Adrenal gland (tissue), 12 donors: ENCODE measurements around the gene GPR176. TPM values are rescaled to one million over a fixed set of nuclear protein-coding genes. Genes with fewer than 3 reads are reported as not detected.
A peak's percentile ranks its signal among the peaks of the same experiment; 100 is the strongest.

ENCODE experiments used
- DNase-seq, 7 donors: peaks; one replicate each; pipeline ENCODE4 v3.0.0-alpha.2; 2019 to 2020
- H3K27ac ChIP-seq, 5 donors: fragments of 200-600 bp; sonication (generic) in 4 of 5; 1 replicate in 3 of 5; 2 replicates in 2 of 5; pipeline versions ENCODE4 v1.5.1 to v1.8.0; 2016 to 2020; ENCODE audit warnings: mild to moderate bottlenecking in 1 of 5
- H3K27me3 ChIP-seq: fragments of 200-600 bp; 2 replicates; pipeline ENCODE4 v1.8.0; 2021
- H3K36me3 ChIP-seq, 2 donors: fragments of 200-600 bp; replicated peaks in 1 of 2; 1 replicate in 1 of 2; 2 replicates in 1 of 2; pipeline versions ENCODE4 v1.5.1 to v1.8.0; 2018 to 2022
- H3K4me1 ChIP-seq, 2 donors: fragments of 200-600 bp; replicated peaks in 1 of 2; 1 replicate in 1 of 2; 2 replicates in 1 of 2; pipeline versions ENCODE4 v1.5.1 to v1.8.0; 2018 to 2021
- H3K4me3 ChIP-seq, 4 donors: fragments of 200-600 bp; sonication (generic) in 3 of 4; one replicate each; pipeline ENCODE4 v1.5.1; 2016 to 2018
- H3K9me3 ChIP-seq, 3 donors: fragments of 200-600 bp; sonication (generic) in 1 of 3; replicated peaks in 1 of 3; 1 replicate in 2 of 3; 2 replicates in 1 of 3; pipeline versions ENCODE4 v1.5.1 to v1.8.0; 2016 to 2021
- POLR2A ChIP-seq, 2 donors: fragments of 450-650 bp; IDR thresholded peaks; one replicate each; pipeline ENCODE4 v1.6.1; 2017; ENCODE audit warnings: antibody characterized with exemption in 2 of 2, mild to moderate bottlenecking in 2 of 2, moderate library complexity in 1 of 2
- WGBS, 4 donors: extraction: QIAGEN DNeasy Blood & Tissue Kit in 2 of 4; methylation state at CpG; one replicate each; pipeline versions ENCODE4 v1.1.5 to v1.1.7; 2013 to 2017; 5-methylcytosine and 5-hydroxymethylcytosine counted together
- intact Hi-C, 2 donors: fragments of 100-400 bp; cut with DNase I; formaldehyde crosslinking; loops; one replicate each; pipeline versions ENCODE4 v1.14.1 to v1.15.0; 2022 to 2023
- polyA plus RNA-seq, 3 donors: library from polyadenylated mRNA; stranded (reverse); fragments of 200-250 nt in 2 of 3; fragments of 350-450 nt in 1 of 3; fragmentation: Illumina TruSeq in 1 of 3; extraction: RNeasy Lipid Tissue Mini Kit (QIAGEN cat#74804) in 1 of 3; gene quantifications; one replicate each; pipeline ENCODE4 v1.2.3, GENCODE V29; 2013 to 2014
- total RNA-seq, 9 donors: library from RNA; depleted of rRNA in 4 of 9; stranded (reverse); fragments of >200 nt in 4 of 9; fragments of 120-200 nt in 1 of 9; fragmentation: NEBNext Ultra II Directional in 1 of 9; extraction: Animal tissue kit (Norgen Biotek cat#: 25700) in 1 of 9; gene quantifications; one replicate each; pipeline versions ENCODE4 v1.1.0 to v1.2.4, GENCODE V29; 2013 to 2023
- TF ChIP-seq, protein P1 (sequence below), 6 experiments: fragments of 450-650 bp in 4 of 6; fragments of 200-600 bp in 2 of 6; sonication (generic) in 1 of 6; IDR thresholded peaks; 1 replicate in 5 of 6; 2 replicates in 1 of 6; pipeline versions ENCODE4 v1.5.1 to v1.8.0; 2016 to 2021; ENCODE audit warnings: antibody characterized with exemption in 6 of 6, mild to moderate bottlenecking in 2 of 6, moderate library complexity in 1 of 6
- donor health status: healthy with polysubstance abuse.
- donor health status: Bipolar disorder and iron deficiency.
- donor health status: DM: yes; HTN: yes; CAD: no.
- donor health status: DM: no; HTN: no; CAD: no.
- donor health status: DM: no; HTN: no; CAD: no.
- donor health status: DM: yes; HTN: yes; CAD: no.

Gene GPR176
- total and polyA plus RNA-seq, 12 donors = 1.4 to 12.7 (median 5.6) TPM

- Histone ChIP-seq H3K27ac (peak overlapping the region in 2 of 5 donors; percentile 72 to 85), H3K4me3 (peak overlapping the region in 3 of 4 donors; percentile 58 to 91 (median 79)), H3K27me3 (no peaks in the 10 kb centered on the region), H3K9me3 (no peaks in the 10 kb centered on the region), H3K36me3 (no peaks in the 10 kb centered on the region), H3K4me1 (peaks cover 0 to 21% of the 10 kb centered on the region in 2 donors)
- no peak for TF ChIP-seq POLR2A (IDR thresholded peaks at IDR 0.05)
- TF ChIP-seq, protein P1, sequence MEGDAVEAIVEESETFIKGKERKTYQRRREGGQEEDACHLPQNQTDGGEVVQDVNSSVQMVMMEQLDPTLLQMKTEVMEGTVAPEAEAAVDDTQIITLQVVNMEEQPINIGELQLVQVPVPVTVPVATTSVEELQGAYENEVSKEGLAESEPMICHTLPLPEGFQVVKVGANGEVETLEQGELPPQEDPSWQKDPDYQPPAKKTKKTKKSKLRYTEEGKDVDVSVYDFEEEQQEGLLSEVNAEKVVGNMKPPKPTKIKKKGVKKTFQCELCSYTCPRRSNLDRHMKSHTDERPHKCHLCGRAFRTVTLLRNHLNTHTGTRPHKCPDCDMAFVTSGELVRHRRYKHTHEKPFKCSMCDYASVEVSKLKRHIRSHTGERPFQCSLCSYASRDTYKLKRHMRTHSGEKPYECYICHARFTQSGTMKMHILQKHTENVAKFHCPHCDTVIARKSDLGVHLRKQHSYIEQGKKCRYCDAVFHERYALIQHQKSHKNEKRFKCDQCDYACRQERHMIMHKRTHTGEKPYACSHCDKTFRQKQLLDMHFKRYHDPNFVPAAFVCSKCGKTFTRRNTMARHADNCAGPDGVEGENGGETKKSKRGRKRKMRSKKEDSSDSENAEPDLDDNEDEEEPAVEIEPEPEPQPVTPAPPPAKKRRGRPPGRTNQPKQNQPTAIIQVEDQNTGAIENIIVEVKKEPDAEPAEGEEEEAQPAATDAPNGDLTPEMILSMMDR (IDR thresholded peaks at IDR 0.05) = no peak
- WGBS, 4 donors = 1 to 2% (median 1%) methylated on average over 10 of the region's 10 CpGs
- intact Hi-C loops = loop anchor here in 1 of 2 donors (10.0 kb wide), 1 partner anchor 101 kb away; no protein-coding TSS in a partner anchor
- no peak for DNase-seq
Measured at GRCh38 chr15:39783244-39783820, 136.7 kb downstream of the GPR176 start.

GRCh38 chr15:39782441-39783138 is 137.5 kb downstream of the GPR176 start, which contains the start of gene FSIP1:
Gene FSIP1 (minus strand): TSS chr15:39782841. CDS start chr15:39776524, 6,317 bp downstream.
- TF ChIP-seq POLR2A (IDR thresholded peaks at IDR 0.05) = peak; percentile 57 to 72
- TF ChIP-seq, protein P1 (IDR thresholded peaks at IDR 0.05) = no peak
- Histone ChIP-seq H3K27ac (peak within 1 kb of the TSS in 2 of 5 donors; percentile 72 to 85), H3K36me3 (no peaks in the 10 kb centered on the region), H3K4me1 (peaks cover 0 to 21% of the 10 kb centered on the region in 2 donors), H3K27me3 (no peaks in the 10 kb centered on the region), H3K9me3 (no peaks in the 10 kb centered on the region), H3K4me3 (peak within 1 kb of the TSS; percentile 31 to 91 (median 68))
- 0 to 2% (median 0%) methylated on average over 7 to 64 of the region's 64 CpGs for WGBS, 4 donors
- peak; percentile 96 to 99 (median 98) for DNase-seq
- intact Hi-C loops = loop anchor here in 1 of 2 donors (10.0 kb wide), 1 partner anchor 102 kb away; no protein-coding TSS in a partner anchor

GRCh38 chr15:39781967-39782302 is 138.1 kb downstream of the GPR176 start:
- intact Hi-C loops = loop anchor here in 1 of 2 donors (10.0 kb wide), 1 partner anchor 103 kb away; no protein-coding TSS in a partner anchor
- DNase-seq = no peak
- TF ChIP-seq POLR2A (IDR thresholded peaks at IDR 0.05) = no peak
- TF ChIP-seq, protein P1 (IDR thresholded peaks at IDR 0.05) = no peak
- Histone ChIP-seq H3K9me3 (no peaks in the 10 kb centered on the region), H3K27me3 (no peaks in the 10 kb centered on the region), H3K4me1 (peaks cover 0 to 21% of the 10 kb centered on the region in 2 donors), H3K27ac (peak overlapping the region in 2 of 5 donors; percentile 72 to 85), H3K4me3 (peak overlapping the region in 1 of 4 donors; percentile 91), H3K36me3 (no peaks in the 10 kb centered on the region)
- 61 to 76% (median 69%) methylated on average over 2 of the region's 2 CpGs for WGBS, 4 donors
